Muscle of back (tissue), 11 donors: ENCODE measurements around the gene CFAP58. TPM values are rescaled to one million over a fixed set of nuclear protein-coding genes. Genes with fewer than 3 reads are reported as not detected.

Source experiments
- DNase-seq, 3 donors: peaks; one replicate each; pipeline versions ENCODE4 v3.0.0 to v3.0.0-alpha.2; 2013
- polyA plus RNA-seq, 10 donors: library from polyadenylated mRNA; unstranded; fragments of 120-200 nt; gene quantifications; one replicate each; pipeline ENCODE4 v1.2.1, GENCODE V29; 2013; ENCODE audit not compliant: insufficient read length in 10 of 10

CFAP58 gene
- polyA plus RNA-seq, 10 donors, result 0.24 to 0.72 (median 0.35) TPM

DNA sequence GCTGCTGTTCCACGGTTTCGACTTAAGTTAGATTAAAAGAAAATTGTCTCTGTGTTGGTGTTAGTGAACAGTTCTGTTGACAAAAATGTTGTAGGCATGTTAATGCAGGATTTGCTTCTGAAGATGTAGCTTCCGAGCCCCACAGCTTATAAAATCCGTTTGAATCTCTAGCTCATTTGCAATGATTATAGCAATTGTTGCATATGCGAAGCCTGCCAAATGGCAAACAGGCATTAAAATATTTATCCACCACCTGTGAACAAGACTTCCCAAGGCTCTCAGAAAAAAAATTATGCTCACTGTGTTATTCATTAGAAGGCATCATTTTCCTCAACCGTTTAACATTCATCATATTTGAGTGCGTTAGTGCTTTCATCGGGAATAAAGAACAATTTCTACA lies 14.3 kb downstream of the CFAP58 start:
- no peak for DNase-seq

DNA sequence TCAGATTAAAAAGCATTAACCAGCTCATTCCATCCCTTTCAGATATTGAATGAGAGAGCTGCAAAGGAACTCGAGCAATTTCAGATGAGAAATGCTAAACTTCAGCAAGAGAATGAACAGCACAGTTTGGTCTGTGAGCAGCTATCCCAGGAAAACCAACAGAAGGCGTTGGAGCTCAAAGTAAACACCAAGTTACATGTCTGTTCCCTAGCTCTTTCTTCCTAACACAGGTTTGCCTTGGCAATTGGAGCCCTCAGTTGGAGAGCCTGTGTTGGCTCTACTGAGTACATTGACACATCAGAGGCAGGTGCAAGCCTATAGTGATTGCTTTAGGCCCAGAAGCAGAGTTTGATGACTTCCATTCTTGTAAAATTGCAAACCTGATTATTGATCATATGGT lies 14.7 kb downstream of the CFAP58 start:
- DNase-seq, result no peak

DNA sequence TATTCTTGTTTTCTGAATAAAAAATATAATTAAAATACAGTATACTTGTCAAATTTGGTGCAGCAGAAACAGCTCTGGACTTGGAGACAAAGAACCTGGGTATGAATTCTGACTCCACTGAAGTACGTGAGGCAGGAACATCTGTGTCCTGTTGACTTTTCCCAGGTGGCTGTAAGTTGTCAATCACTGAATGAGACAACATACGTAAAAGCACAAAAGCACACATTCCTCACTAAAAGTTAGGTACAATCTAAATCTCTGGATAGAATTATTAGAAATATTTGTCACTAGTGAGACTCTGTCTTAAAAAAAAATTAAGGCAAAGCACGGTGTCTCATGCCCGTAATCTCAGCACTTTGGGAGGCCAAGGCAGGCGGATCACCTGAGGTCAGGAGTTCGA lies 18.1 kb downstream of the CFAP58 start:
- DNase-seq, result no peak

DNA sequence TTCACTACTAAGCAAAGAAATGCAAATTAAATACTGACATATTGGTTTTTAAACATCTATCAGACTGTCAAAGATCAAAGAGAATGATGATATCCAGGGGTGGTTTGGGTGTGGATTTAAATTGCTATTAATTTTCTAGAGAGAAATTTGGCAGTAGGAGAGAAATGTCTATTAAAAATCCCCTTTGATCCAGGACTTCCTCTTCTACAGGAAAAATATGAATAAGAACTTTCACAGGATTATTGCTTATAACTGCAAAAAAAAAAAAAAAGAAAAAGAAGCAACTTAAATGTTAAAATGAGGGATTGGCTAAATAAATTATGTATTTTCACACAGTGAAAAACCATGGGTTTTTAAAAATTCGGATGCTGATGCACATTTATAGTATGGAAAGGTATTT lies 21.0 kb downstream of the CFAP58 start:
- DNase-seq, result no peak

DNA sequence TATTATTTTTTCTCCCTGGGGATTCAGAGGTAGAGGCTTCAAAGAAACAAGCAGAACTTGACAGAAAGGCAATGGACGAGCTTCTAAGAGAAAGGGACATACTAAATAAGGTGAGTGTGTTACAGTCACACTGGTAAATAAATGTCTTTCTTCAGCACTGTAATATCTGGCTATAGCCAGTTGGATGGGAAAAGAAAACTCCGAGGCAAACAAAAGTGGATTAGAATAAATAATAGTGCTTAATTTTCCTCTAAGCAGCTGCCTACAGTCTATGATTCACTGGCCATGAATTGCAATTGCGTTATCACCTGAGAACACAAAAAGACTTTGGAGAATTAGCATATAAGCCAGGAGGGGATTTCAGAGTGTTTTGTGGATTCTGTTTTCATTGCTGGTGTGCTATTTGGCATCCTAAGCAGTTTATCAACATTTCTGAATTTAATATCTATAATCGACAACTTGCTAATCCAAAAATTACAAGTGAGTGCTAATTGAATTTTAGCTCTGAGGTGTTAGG lies 23.2 kb downstream of the CFAP58 start:
- no peak for DNase-seq

DNA sequence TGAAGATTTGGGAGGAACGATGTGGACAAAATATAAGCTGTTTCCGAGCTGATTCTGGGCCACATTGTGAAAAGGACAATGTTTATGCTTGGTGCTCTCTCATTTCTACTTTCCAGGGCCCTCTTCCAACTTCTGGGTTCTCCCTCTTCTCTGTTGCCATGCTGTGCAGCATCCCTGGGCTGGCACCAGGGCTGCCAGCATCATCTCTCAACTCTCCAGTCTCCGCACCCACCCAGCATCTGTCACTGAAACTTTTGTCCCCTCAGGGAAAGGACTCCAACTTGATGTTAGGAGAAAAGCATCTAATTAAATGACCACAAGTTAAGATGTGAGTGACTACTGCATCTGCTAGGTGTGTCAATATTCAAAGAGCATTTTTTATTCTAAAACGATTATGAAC lies 26.7 kb downstream of the CFAP58 start:
- DNase-seq, result no peak

DNA sequence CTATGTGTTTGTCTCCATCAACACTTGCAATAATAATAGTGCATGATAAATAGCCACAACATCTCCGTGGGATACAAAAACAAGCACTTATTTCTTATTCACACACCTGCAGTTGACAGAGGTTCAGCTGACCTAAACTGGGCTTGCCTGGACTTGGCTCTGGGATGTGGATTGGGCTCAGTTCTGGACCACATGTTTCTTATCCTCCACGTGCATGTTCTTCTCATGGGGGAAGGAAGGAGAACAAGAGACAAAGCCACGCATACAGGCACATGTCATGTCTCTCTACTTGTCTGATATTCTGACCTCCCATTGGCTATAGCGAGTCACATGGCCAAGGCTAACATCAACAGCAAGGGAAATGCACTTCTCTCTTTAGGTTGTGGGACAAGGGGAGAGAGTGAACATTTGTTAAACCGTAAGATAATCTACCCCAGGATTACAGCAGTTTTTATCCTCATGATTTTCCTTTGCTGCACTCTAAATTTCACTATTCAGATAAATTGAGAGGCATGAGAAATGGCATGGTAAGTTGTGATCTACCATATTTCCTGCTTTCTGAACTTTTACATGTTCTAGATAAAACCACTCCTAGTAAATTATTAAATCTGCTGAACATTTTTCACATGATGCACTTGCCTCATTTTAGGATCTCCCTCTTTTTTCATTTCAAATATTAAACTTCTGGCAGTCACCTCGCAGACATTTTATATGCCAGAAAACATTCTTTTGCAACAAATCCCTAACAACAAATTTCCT lies 33.7 kb downstream of the CFAP58 start:
- DNase-seq, result no peak

DNA sequence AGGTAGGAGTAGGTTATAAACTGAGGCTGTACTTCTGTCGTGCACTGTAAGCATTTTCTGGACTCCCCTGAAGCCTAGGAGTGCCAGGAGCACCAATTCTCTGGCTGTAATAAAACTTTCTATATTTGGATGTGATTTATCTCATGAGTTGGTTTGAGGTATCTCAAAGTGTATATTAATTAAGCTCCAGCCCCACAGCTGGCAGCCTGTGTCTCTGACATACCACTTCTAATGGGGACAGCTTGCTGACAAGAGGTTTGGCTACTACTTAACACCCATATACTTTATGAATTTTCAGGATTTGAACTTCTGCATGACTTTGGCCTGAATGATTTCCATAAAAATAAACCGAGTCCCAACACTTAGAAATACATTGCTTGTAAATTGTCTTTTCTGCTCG lies 35.2 kb downstream of the CFAP58 start:
- no peak for DNase-seq

DNA sequence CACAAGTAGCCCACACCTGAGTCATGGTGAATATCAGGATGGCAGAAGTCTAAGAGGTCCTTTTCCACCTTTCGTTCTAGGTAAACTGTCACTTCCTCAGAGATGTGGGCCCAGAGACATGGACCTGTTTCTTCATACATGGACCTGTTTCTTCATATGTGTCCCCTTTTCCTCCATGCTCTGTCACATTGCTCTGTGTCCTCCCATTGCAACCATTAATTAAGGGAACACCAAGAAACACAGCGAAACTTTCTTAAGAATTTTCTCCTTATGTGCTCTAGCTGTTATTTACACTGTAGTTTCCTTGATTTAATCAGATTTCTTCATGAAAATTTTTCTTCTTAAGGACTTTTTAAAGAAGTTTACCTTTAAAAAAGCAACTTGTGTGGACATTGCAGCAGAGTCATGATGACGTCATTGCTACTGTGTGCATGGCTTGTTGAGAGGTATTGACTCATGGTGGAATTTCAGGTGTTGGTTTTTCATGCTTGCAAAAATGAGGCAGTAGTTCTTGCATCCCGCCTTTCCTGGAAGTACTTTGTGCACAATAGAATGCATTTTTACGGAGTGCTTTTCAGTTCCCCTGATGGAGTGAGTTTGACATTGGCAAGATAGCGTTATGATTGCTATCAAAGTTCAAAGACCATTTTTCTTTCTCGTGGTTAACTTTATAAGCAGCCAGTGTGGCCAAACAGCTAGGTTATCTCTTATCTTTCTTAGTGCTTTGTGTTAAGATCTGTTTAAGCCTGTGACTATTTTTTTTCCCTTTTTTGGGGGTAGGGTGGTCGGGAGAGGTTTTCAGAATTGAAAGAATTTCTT lies 37.7 kb downstream of the CFAP58 start:
- DNase-seq, result no peak

DNA sequence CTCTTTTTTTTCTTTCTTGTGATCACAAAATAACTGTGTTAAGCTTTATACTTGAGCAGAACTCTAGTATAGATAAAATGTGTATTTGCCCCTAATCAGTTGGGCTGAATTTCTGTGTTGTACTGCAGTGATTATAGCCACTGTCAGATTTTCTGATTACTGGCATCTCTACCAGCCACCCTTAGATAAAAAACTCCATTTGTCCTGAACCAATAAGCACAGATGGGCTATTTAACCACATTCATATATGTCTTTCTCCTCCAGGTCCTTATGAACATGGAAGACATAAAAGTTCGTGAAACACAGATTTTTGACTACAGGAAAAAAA lies 38.3 kb downstream of the CFAP58 start:
- no peak for DNase-seq

DNA sequence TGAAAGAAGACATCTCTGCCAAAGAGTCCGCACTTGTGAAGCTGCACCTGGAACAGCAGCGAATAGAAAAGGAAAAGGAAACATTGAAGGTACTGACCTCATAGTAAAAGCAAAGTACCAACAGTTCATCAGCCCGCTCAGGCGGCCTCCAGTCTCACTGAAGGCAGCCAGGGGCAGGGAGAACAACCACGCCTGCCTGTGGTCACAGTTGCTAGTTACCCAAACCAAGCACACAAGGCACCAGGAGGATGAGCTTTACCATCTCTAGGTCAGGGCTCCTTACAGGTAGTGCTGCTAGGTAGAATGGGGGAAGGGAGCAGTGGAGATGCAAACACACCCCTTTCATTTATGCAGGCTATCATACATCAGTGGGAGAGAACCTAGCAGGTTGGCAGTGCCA lies 39.8 kb downstream of the CFAP58 start:
- DNase-seq, result no peak

DNA sequence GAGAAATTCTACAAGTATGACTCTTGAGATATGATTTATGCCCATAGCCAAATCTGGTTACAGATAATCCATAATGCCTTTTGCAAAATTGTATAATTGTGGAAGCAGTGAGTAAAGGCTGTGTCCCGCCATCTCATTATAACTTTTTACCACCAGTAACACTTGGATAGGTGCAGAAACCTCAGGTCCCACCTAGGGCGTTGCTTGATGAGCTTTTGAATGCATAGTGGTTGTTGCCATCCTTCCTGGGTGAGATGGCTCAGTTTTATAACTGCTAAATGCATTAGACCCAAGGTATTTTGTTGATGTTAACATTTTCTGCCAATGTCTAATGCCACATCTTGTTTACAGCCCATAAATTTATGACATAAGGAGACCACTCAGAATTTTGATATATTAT lies 42.9 kb downstream of the CFAP58 start:
- DNase-seq, result no peak

DNA sequence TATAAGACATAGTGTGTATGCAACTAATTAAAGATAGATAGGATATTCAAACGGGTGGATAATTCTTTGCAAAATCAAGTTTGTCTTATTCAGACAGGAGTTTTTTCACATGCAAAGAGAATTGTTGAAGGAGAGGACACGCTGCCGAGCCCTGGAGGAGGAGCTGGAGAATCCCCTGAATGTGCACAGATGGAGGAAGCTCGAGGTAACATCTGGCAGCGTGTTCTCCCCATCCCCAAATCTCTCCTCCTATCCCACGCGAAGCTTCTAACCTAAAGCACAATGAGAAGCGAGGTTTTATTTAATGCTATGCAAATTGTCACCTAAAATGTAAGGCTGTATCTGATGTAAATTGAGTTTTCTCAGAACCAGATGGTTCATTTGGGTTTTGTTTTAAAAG lies 50.0 kb downstream of the CFAP58 start:
- no peak for DNase-seq

DNA sequence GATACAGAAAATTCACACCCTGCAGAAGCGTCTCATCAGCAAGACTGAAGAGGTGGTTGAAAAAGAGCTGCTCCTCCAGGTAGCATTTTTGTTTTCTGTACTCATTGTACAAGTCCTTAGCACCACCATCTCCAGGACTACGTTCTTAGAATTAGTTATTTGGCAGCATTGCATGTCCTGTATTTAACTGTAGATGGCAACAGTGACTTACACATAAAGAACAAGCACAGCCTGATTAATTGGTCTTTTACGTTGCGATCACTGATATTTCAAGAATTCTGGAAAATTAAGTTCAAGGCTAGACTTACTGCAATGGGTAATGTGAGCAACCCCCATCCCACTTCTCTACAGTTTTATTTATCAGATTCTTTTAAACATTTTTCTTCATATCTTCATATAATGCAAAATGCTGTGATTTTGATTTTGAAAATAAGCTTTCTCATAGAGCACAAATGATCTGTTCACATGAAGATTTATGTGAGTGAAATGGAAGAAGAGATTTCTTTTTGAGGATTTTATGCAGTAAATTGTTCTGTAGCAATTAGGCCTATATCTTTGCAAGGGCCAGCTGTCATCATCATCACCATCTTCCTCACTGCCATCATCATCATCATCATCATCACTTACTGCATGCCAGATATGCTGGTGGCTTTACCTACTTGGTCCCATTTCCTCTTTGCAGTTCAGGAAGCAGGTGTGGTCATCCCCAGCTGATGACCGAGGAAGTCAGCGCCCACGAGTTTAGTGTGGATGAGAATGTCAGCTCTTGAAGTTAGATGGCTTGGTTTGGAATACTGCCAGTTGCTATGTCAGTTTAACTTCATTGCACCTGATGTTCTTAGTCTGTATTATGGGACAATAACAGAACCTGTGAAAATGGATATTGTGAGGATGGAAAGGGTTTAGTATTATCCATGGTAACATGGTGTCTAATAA lies 53.4 kb downstream of the CFAP58 start:
- peak; percentile 22 to 45 (median 27) for DNase-seq

DNA sequence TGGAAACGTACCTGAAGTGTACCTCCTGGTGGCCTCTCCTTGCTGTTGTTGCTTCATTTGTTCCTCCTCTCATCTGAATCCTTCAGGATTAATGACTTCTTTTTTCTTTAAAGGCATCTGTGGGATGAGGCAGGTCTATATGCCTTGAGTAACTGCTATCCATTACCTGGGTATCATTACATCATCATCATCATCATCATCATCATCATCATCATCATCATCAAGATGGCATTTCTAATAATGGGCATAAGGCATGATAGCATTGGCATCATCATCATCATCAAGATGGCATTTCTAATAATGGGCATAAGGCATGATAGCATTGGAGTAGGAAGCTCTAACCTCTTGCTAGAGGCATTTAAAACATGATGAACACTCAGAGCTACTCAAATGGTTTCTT lies 59.9 kb downstream of the CFAP58 start:
- no peak for DNase-seq

DNA sequence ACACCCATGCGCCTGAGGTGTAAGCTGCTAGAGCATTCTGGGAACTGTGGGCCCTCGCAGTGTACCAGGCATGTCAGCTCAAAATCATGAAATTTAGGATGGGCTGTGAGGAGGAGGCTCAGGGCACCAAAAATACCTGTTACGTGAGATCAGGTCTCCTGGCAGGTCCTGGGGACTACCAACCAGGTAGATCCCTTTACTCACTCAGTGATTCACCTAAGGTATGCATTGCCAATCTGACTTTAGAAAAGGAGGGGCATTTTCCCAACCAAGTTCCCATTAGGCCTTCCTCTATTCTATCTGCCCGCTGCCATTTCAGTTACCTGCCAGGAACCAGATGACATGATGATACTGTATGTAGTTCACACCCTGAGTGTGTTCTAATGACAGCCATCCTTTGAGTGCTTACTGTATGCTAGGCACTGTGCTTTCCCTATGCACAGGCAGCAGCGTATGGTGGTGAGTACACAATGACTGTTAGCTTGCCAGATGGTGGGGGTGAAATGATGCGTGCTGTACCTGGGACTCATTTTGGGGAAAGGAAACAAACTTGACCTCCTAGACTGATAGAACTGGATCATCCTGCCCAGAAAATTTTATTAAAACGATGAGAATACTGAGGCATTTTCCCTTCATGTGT lies 62.0 kb downstream of the CFAP58 start:
- no peak for DNase-seq

DNA sequence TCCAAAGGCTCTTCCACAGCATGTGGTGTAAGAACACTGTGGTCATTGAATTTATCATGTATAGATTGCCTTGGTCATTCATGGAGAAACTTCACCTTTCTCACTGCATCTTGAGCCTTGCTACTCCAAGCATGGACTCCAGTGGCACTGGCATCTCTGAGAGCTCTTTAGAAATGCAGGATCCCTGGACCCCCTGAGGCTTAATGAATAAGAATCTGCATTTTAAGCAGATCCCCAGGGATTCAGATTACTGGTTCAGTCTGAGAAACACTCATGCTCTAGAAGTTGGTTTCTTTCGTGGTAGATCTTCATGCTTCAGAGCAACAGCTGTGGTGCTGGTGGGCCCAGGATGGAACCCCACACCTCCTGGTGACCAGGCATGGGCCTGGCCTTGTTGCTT lies 63.2 kb downstream of the CFAP58 start:
- no peak for DNase-seq

DNA sequence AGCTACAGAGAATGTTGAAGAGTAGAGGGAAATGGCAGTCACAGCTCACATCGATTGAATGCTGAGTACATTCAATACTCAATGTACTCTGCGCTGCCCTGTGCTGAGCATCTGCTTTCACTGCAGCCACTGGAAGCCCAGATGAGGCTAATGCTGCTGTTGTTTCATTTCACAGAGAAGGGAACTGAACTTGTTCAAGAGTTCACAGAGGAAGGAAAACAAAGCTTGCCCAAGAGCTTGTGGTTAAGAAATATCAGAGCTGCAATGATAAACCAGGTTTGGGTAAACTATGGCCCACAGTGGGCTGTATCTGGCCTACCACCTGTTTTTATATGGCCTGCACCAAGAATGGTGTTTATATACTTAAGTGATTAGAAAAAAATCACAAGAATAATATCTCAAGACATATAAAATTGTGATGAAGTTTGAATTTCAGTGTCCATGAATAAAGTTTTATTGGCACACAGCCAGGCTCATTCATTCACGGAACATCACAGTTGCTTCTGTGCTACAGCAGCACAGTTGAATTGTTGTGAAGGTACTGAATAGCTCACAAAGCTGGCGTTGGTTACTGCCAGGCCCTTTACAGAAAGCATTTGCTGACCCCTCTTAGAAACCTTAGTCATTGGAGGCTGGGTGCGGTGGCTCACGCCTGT lies 64.1 kb downstream of the CFAP58 start:
- no peak for DNase-seq

DNA sequence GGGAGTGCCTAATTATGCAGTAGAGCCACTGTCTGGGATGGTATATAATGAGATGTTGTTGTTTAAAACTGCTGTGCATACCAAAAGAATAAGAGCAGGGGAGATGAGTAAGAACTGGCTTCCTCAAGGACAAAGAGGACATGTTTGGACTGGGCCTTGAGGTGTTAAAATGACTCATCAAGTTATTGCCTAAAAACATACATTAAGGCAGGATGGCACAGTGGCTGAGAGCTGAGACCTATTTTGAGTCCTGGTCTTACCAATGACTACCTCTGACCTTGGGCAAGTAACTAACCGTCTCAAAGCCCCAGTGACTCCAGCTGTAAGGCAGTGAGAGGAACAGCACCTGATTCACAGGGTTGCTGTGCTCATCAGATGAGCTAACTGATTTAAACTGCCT lies 71.1 kb downstream of the CFAP58 start:
- no peak for DNase-seq

DNA sequence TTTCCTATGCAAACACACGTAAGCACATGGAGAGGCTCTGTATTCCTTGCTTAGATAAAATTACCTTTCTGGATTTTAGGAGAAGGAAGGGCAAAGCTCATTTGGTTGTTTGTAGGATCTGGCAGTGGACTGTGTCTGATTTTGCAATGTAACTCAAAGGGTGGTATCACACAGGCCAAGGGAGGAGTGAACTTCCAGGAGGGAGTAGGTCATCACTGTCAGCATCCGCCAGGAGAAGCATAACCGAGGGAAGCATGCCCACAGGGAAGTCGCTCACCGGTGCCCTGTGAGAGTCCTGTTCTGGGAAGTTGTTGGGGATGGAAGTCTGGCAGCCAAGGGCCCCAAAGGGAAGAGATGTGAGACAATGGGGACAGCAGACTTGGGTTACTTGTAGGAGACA lies 74.4 kb downstream of the CFAP58 start:
- no peak for DNase-seq

DNA sequence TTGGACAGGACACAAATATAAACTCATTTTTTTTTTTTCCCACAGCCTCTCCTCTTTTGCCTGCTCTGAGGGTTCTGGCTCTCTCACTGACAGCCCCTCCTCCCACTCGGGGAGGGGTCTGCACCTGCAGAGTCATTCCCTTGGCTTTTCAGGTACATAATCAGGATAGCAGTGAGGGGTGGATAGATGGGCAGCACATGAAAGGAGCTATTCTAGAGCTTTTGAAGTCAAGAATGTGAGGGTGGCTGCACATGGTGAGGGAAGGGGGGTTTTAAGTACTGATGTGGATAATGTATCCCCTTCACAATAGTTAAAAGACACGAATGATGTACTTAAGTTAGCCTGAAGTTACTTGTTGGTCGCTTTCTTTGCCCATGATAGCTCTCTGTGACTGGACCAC lies 76.2 kb downstream of the CFAP58 start:
- DNase-seq, result no peak
